Adrenal gland (tissue), 12 donors: Measurements from ENCODE around the gene ABL2. TPM values are rescaled to one million over a fixed set of nuclear protein-coding genes. Genes with fewer than 3 reads are reported as not detected.

Experiments used
- DNase-seq, 7 donors: peaks; one replicate each; pipeline ENCODE4 v3.0.0-alpha.2; 2019 to 2020
- H3K27ac ChIP-seq, 5 donors: fragments of 200-600 bp; sonication (generic) in 4 of 5; 1 replicate in 3 of 5; 2 replicates in 2 of 5; pipeline versions ENCODE4 v1.5.1 to v1.8.0; 2016 to 2020; ENCODE audit warnings: mild to moderate bottlenecking in 1 of 5
- H3K27me3 ChIP-seq: fragments of 200-600 bp; 2 replicates; pipeline ENCODE4 v1.8.0; 2021
- H3K36me3 ChIP-seq, 2 donors: fragments of 200-600 bp; replicated peaks in 1 of 2; 1 replicate in 1 of 2; 2 replicates in 1 of 2; pipeline versions ENCODE4 v1.5.1 to v1.8.0; 2018 to 2022
- H3K4me1 ChIP-seq, 2 donors: fragments of 200-600 bp; replicated peaks in 1 of 2; 1 replicate in 1 of 2; 2 replicates in 1 of 2; pipeline versions ENCODE4 v1.5.1 to v1.8.0; 2018 to 2021
- H3K4me3 ChIP-seq, 4 donors: fragments of 200-600 bp; sonication (generic) in 3 of 4; one replicate each; pipeline ENCODE4 v1.5.1; 2016 to 2018
- H3K9me3 ChIP-seq, 3 donors: fragments of 200-600 bp; sonication (generic) in 1 of 3; replicated peaks in 1 of 3; 1 replicate in 2 of 3; 2 replicates in 1 of 3; pipeline versions ENCODE4 v1.5.1 to v1.8.0; 2016 to 2021
- CTCF ChIP-seq, 6 experiments: fragments of 450-650 bp in 4 of 6; fragments of 200-600 bp in 2 of 6; sonication (generic) in 1 of 6; IDR thresholded peaks; 1 replicate in 5 of 6; 2 replicates in 1 of 6; pipeline versions ENCODE4 v1.5.1 to v1.8.0; 2016 to 2021; ENCODE audit warnings: antibody characterized with exemption in 6 of 6, mild to moderate bottlenecking in 2 of 6, moderate library complexity in 1 of 6
- POLR2A ChIP-seq, 2 donors: fragments of 450-650 bp; IDR thresholded peaks; one replicate each; pipeline ENCODE4 v1.6.1; 2017; ENCODE audit warnings: antibody characterized with exemption in 2 of 2, mild to moderate bottlenecking in 2 of 2, moderate library complexity in 1 of 2
- WGBS, 4 donors: extraction: QIAGEN DNeasy Blood & Tissue Kit in 2 of 4; methylation state at CpG; one replicate each; pipeline versions ENCODE4 v1.1.5 to v1.1.7; 2013 to 2017; 5-methylcytosine and 5-hydroxymethylcytosine counted together
- intact Hi-C, 2 donors: fragments of 100-400 bp; cut with DNase I; formaldehyde crosslinking; loops; one replicate each; pipeline versions ENCODE4 v1.14.1 to v1.15.0; 2022 to 2023
- polyA plus RNA-seq, 3 donors: library from polyadenylated mRNA; stranded (reverse); fragments of 200-250 nt in 2 of 3; fragments of 350-450 nt in 1 of 3; fragmentation: Illumina TruSeq in 1 of 3; extraction: RNeasy Lipid Tissue Mini Kit (QIAGEN cat#74804) in 1 of 3; gene quantifications; one replicate each; pipeline ENCODE4 v1.2.3, GENCODE V29; 2013 to 2014
- total RNA-seq, 9 donors: library from RNA; depleted of rRNA in 4 of 9; stranded (reverse); fragments of >200 nt in 4 of 9; fragments of 120-200 nt in 1 of 9; fragmentation: NEBNext Ultra II Directional in 1 of 9; extraction: Animal tissue kit (Norgen Biotek cat#: 25700) in 1 of 9; gene quantifications; one replicate each; pipeline versions ENCODE4 v1.1.0 to v1.2.4, GENCODE V29; 2013 to 2023
- donor health status: healthy with polysubstance abuse.
- donor health status: Bipolar disorder and iron deficiency.
- donor health status: DM: yes; HTN: yes; CAD: no.
- donor health status: DM: no; HTN: no; CAD: no.
- donor health status: DM: no; HTN: no; CAD: no.
- donor health status: DM: yes; HTN: yes; CAD: no.

ABL2 gene
- total and polyA plus RNA-seq, 12 donors, result 2.9 to 21.0 (median 10.0) TPM

GRCh38 chr1:179237222-179237621, 7.7 kb upstream of the ABL2 start:
- intact Hi-C loops, result no loop called here
- DNase-seq, result no peak
- TF ChIP-seq CTCF (IDR thresholded peaks at IDR 0.05) (no peak), POLR2A (IDR thresholded peaks at IDR 0.05) (no peak)
- Histone ChIP-seq H3K9me3 (no peaks in the 10 kb centered on the region), H3K4me1 (peaks cover 0 to 10% of the 10 kb centered on the region in 2 donors), H3K27ac (no peak overlapping the region), H3K36me3 (no peaks in the 10 kb centered on the region), H3K4me3 (no peak overlapping the region), H3K27me3 (no peaks in the 10 kb centered on the region)
- whole genome bisulfite sequencing, 4 donors, result 68 to 80% (median 77%) methylated on average over 4 of the region's 4 CpGs

GRCh38 chr1:179234863-179235262, 5.4 kb upstream of the ABL2 start:
- H3K4me1 ChIP-seq, result peaks cover 0 to 22% of the 10 kb centered on the region in 2 donors
- TF ChIP-seq POLR2A (IDR thresholded peaks at IDR 0.05) (no peak), CTCF (IDR thresholded peaks at IDR 0.05) (no peak)
- 97 to 100% methylated on average over 1 of the region's 1 CpG; no CpG with 5 or more reads in 2 of the 4 donors for WGBS, 4 donors

GRCh38 chr1:179231923-179232322, 2.4 kb upstream of the ABL2 start:
- Histone ChIP-seq H3K27me3 (no peaks in the 10 kb centered on the region), H3K9me3 (no peaks in the 10 kb centered on the region), H3K36me3 (no peaks in the 10 kb centered on the region), H3K27ac (no peak overlapping the region), H3K4me3 (no peak overlapping the region), H3K4me1 (peaks cover 5 to 35% of the 10 kb centered on the region in 2 donors)
- WGBS, 4 donors, result 93 to 98% (median 97%) methylated on average over 4 of the region's 4 CpGs
- intact Hi-C loops, result no loop called here
- no peak for DNase-seq
- TF ChIP-seq POLR2A (IDR thresholded peaks at IDR 0.05), result no peak
- TF ChIP-seq CTCF (IDR thresholded peaks at IDR 0.05), result no peak

More at GRCh38 chr1:179234863-179235262, 5.4 kb upstream of the ABL2 start:
- Histone ChIP-seq H3K27me3 (no peaks in the 10 kb centered on the region), H3K4me3 (no peak overlapping the region), H3K9me3 (no peaks in the 10 kb centered on the region), H3K27ac (no peak overlapping the region), H3K36me3 (no peaks in the 10 kb centered on the region)
- intact Hi-C loops, result no loop called here
- DNase-seq, result no peak

GRCh38 chr1:179230721-179231120, 1.2 kb upstream of the ABL2 start:
- Histone ChIP-seq H3K4me3 (no peak overlapping the region), H3K4me1 (peaks cover 5 to 35% of the 10 kb centered on the region in 2 donors), H3K36me3 (no peaks in the 10 kb centered on the region), H3K27me3 (no peaks in the 10 kb centered on the region), H3K27ac (no peak overlapping the region), H3K9me3 (no peaks in the 10 kb centered on the region)
- 42 to 52% (median 44%) methylated on average over 3 of the region's 3 CpGs for WGBS, 4 donors
- no peak for TF ChIP-seq CTCF (IDR thresholded peaks at IDR 0.05)
- no peak for TF ChIP-seq POLR2A (IDR thresholded peaks at IDR 0.05)
- DNase-seq, result no peak
- intact Hi-C loops, result no loop called here
